ENCODE measurements around the gene RAP1GAP. TPM values are rescaled to one million over a fixed set of nuclear protein-coding genes. Genes with fewer than 3 reads are reported as not detected.

The RAP1GAP gene
- total and polyA plus RNA-seq, 9 of the 15 experiments (the other 6 are each of a cell fraction or from before 2014, with no cell fraction given) = 0.29 to 30.2 (median 19.2) TPM

DNA sequence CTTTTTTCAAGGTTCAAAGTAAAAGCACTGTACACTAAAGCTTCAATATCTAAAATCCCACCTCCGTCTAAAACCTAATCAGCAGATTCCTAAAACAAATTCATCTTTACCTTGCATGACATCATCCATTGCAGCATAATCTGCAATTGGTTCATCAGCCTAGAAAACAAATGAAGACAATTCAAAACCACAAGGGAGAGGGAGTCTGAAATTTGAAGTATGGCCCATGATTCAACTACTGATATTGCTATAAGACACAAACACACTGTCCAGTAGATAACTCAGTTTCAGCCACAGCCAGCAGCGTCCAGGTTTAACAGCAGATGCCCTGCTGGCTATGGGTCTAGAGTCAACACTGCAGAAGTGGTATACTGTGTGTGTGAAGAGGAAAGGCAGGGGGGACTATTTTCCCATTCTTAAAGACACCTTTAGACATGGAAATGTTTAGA lies 17.9 kb upstream of the RAP1GAP start (continued):
- TF ChIP-seq MYC (IDR thresholded peaks at IDR 0.05; ENCODE audit: low read depth, low read length) (peak; percentile 63; the same call in 1 of the 2 replicates), MYC (CRISPR knock-in tag; IDR thresholded peaks at IDR 0.05; ENCODE audit: borderline replicate concordance, low read depth) (no peak), PRMT5 (CRISPR knock-in tag; IDR thresholded peaks at IDR 0.05) (no peak), ZNF384 (IDR thresholded peaks at IDR 0.05; ENCODE audit: low read depth, low read length) (0 out of 2 replicates have a peak, but pooled peaks have one; percentile 8), TAF9B (IDR thresholded peaks at IDR 0.05; ENCODE audit: partially characterized antibody) (peak; percentile 43), CEBPB (tag; IDR thresholded peaks at IDR 0.05) (peak; percentile 85), TAL1 (IDR thresholded peaks at IDR 0.05) (peak; percentile 79), SP1 (CRISPR knock-in tag; IDR thresholded peaks at IDR 0.05) (no peak; the same call in 1 of the 2 replicates), CEBPG (CRISPR knock-in tag; IDR thresholded peaks at IDR 0.05) (peak; percentile 87), CEBPG (tag; conservative IDR thresholded peaks at IDR 0.05 in 1 of 2, IDR thresholded peaks at IDR 0.05 in 1 of 2) (peak; percentile 85 to 95), ZBTB1 (CRISPR knock-in tag; IDR thresholded peaks at IDR 0.05; ENCODE audit: borderline replicate concordance, low read depth) (no peak), ZNF24 (IDR thresholded peaks at IDR 0.05) (peak; percentile 45; the same call in 1 of the 2 replicates), NCOR1 (IDR thresholded peaks at IDR 0.05) (peak; percentile 81), SREBF2 (CRISPR knock-in tag; IDR thresholded peaks at IDR 0.05) (no peak)
- TF ChIP-seq, protein P1, sequence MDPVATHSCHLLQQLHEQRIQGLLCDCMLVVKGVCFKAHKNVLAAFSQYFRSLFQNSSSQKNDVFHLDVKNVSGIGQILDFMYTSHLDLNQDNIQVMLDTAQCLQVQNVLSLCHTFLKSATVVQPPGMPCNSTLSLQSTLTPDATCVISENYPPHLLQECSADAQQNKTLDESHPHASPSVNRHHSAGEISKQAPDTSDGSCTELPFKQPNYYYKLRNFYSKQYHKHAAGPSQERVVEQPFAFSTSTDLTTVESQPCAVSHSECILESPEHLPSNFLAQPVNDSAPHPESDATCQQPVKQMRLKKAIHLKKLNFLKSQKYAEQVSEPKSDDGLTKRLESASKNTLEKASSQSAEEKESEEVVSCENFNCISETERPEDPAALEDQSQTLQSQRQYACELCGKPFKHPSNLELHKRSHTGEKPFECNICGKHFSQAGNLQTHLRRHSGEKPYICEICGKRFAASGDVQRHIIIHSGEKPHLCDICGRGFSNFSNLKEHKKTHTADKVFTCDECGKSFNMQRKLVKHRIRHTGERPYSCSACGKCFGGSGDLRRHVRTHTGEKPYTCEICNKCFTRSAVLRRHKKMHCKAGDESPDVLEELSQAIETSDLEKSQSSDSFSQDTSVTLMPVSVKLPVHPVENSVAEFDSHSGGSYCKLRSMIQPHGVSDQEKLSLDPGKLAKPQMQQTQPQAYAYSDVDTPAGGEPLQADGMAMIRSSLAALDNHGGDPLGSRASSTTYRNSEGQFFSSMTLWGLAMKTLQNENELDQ (CRISPR knock-in tag; IDR thresholded peaks at IDR 0.05; ENCODE audit: borderline replicate concordance) = no peak
- TF ChIP-seq, protein P2, sequence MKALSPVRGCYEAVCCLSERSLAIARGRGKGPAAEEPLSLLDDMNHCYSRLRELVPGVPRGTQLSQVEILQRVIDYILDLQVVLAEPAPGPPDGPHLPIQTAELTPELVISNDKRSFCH (CRISPR knock-in tag; IDR thresholded peaks at IDR 0.05) = peak; percentile 35; the same call in 1 of the 2 replicates
- TF ChIP-seq, protein P2 (tag; IDR thresholded peaks at IDR 0.05) = no peak
- TF ChIP-seq, protein P3, sequence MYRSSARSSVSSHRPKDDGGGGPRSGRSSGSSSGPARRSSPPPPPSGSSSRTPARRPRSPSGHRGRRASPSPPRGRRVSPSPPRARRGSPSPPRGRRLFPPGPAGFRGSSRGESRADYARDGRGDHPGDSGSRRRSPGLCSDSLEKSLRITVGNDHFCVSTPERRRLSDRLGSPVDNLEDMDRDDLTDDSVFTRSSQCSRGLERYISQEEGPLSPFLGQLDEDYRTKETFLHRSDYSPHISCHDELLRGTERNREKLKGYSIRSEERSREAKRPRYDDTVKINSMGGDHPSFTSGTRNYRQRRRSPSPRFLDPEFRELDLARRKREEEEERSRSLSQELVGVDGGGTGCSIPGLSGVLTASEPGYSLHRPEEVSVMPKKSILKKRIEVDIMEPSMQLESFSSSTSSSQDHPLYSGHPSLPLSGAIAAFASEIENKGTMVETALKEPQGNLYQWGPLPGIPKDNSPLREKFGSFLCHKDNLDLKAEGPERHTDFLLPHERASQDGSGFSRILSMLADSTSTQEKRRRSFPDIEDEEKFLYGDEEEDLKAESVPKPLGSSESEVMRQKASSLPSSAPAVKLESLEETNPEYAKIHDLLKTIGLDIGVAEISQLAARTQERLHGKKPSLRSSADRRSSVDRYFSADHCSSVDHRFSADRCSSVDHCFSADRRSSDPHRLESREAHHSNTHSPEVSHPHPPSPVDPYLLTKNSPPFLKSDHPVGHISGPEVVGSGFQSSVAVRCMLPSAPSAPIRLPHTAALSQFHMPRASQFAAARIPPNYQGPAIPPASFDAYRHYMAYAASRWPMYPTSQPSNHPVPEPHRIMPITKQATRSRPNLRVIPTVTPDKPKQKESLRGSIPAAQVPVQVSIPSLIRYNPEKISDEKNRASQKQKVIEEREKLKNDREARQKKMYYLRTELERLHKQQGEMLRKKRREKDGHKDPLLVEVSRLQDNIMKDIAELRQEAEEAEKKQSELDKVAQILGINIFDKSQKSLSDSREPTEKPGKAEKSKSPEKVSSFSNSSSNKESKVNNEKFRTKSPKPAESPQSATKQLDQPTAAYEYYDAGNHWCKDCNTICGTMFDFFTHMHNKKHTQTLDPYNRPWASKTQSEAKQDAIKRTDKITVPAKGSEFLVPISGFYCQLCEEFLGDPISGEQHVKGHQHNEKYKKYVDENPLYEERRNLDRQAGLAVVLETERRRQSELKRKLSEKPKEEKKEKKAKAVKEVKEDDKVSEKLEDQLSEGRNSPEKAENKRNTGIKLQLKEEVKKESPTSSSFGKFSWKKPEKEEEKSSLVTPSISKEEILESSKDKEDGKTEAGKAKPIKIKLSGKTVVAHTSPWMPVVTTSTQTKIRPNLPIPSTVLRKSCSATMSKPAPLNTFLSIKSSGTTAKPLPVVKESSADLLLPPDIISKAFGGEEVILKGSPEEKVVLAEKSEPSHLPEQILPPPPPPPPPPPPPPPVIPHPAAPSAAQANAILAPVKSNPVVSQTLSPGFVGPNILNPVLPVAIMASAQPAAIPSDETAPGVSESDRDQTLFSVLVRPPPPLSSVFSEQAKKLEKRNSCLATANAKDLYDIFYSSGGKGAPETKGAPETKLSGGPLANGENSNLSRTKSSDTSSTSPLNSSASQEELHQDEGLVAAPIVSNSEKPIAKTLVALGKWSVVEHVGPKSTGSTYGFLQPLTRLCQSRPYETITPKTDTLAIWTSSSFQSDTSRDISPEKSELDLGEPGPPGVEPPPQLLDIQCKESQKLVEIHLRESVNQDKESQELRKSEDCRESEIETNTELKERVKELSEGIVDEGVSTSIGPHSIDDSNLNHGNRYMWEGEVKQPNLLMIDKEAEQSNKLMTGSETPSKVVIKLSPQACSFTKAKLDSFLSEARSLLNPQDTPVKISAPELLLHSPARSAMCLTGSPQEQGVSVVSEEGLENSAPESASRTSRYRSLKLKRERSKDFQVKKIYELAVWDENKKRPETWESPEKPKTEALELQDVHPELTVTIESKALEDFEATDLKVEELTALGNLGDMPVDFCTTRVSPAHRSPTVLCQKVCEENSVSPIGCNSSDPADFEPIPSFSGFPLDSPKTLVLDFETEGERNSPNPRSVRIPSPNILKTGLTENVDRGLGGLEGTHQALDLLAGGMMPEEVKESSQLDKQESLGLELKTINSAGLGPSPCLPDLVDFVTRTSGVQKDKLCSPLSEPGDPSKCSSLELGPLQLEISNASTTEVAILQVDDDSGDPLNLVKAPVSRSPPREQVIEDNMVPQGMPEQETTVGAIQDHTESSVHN (IDR thresholded peaks at IDR 0.05; ENCODE audit: borderline replicate concordance in 1 of 2, low read depth in 1 of 2) = peak in 1 of 2 experiments; percentile 27; a peak in 1 of 4 replicates

All from K562 (cell line).